GM19468 (cell line): Measurements from ENCODE around the gene OGFOD2.
"Not testable (repeated sequence)": the region's sequence is repeated elsewhere in the genome, so short reads cannot be mapped to it uniquely, and the experiment has no call there.

Source experiments
- ATAC-seq: cut with Tn5 transposase; IDR thresholded peaks from one replicate; pipeline ENCODE4 v1.9.1; 2021; ENCODE audit warnings: mild to moderate bottlenecking, moderate library complexity, moderate number of reproducible peaks; ENCODE audit not compliant: unreplicated experiment; ENCODE audit errors: extremely low read depth

Gene OGFOD2

DNA sequence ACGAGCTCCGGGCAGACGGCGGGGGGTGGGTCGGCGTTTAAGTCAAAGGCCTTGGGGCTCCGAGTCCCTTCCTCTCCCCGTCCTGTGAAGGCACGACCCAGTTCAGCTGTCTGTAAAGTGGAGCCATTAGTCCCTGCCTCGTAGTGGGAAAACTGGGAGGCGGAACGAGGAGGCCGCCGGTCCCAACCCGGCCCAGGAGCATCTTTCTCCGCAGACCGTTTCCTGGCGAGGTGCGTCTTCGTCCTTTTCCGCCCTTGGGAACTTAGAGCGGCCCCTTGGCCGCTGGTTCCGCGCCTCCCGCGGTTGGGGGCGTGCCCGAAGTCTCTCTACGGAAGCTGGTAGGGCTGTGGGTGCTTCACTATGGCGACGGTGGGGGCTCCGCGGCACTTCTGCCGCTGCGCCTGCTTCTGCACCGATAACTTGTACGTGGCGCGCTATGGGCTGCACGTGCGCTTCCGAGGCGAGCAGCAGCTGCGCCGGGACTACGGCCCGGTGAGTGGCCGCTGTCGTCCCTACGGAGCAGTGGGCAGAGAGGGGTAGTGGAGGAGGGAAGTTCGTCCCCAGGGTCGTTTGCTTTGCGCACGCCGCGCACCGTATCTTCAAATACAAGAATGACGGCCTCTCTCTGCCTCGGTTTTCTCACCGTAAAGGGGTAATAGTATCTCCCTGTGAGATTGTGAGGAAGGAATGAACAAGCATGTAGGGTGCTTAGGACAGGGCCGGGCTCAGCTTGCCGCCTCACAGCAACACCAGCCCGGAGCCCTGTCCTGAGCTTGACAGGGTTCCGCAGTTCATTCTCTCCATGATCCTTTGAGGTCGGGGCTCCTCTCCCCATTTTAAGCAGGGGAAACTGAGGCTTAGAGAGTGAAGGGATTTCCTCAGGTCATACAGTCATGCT, at the start of gene OGFOD2:
OGFOD2 (plus strand) TSS at position 353 of the 898 bp plus-strand sequence; CDS start at position 361, 8 bp downstream.
- ATAC-seq = peak; percentile 75

DNA sequence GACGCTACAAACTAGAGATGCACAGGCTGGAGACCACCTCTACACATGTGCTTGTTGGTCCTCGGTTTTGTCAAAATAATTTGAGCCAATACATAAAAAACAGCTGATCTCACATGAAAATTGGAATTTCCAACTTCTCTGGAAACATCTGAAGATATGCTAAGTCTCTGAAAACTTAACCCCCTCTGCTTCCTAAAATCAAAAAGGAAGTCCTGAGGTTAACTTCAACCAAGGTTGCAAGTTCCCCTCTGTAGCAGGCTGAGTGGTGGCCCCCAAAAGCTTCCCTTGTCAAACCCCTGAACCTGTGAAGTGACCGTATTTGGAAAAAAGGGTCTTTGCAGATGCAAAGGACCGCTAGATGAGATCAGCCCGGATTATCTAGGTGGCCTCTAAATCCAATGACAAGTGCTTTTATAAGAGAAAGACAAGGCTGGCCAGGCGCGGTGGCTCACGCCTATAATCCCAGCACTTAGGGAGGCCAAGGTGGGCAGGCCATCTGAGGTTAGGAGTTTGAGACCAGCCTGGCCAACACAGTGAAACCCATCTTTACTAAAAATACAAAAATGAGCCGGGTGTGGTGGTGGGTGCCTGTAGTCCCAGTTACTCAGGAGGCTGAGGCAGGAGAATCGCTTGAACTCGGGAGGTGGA, 47.2 kb upstream of the OGFOD2 start:
- ATAC-seq = no peak

DNA sequence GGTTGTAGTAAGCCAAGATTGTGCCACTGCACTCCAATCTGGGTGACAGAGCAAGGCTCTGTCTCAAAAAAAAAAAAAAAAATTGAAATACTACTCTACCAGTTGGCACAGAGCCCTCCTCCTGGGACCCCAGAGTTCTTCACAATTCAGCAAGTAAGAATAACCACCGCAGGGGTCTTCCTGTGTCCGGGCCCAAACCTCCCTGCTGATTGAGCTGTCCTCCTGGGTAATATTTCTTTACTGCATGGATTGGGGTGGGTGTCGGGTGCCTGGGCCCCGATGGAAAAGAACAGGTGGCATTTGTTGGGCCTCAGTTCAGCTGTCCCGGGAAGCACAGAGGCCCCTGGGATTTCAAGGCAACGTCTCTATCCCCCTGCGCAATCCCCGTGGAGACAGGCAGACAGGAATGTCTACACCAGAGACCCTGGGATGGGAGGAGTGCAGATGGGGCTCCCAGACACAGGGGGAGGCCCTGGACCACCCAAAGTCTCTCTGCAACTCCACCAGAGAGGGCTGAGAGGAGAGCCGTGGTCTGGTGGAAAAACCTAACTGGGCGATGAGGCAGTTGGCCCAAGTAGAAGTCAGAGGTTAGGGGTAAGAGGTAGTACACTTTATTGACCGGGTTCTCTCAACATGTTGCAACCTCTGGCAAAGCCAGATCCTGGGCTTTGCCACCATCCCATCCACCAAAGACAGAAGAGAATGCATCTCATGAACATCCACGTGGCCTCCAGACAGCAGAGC, 46.5 kb upstream of the OGFOD2 start:
- ATAC-seq = no peak

DNA sequence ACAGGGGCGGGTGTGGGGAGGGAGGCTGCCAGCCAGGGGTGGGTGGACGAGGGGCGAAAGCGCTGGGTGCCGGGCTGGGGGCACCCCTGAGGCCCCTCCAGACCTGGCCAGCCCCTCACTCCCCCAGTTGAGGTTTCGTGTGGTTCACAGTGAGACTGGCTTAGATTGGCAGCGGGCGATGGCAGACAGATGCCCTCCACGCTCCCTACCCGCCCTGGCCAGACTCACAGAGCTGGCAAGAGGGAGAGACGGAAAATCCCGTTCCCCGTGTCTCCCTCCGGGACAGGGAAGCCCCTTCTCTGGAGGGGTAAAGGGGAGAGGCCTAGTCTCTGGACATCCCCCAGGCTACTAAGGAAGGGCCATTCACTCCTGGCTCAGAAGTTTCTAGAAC, 45.9 kb upstream of the OGFOD2 start:
- ATAC-seq = no peak

DNA sequence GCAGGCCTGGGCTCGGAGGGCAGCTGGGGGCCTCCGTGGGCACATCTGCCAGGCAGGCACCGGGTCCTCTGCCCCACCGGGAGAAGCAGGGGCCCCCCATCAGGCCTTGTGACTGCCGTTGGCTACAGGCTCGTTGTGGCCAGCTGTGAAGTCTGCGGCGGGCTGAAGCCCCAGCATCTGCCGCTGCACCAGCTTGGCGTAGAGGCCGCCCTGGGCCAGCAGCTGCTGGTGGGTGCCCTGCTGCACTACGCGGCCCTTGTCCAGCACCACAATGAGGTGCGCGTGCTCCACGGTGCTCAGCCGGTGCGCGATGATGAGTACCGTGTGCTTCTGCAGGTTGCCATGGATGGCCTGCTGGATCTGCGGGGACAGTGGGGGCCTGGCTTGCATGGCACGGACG, 45.2 kb upstream of the OGFOD2 start:
- ATAC-seq = no peak

DNA sequence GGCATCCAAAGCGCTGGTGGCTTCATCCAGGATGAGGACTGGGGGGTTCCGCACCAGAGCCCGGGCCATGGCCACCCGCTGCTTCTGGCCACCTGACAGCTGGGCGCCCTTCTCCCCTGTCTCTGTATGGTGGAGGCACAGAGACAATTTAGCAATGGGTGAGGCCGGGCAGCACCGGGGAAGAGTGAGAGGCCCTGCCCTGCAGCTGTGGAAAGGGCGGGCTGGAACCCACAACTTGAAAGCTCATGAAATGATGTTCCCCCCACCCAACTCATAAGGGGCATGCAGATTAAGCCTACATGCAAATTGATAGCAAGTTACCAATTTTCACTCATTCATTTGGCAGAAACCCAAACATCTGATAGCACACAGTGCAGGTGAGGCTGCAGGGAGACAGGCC, 42.8 kb upstream of the OGFOD2 start:
- no peak for ATAC-seq

DNA sequence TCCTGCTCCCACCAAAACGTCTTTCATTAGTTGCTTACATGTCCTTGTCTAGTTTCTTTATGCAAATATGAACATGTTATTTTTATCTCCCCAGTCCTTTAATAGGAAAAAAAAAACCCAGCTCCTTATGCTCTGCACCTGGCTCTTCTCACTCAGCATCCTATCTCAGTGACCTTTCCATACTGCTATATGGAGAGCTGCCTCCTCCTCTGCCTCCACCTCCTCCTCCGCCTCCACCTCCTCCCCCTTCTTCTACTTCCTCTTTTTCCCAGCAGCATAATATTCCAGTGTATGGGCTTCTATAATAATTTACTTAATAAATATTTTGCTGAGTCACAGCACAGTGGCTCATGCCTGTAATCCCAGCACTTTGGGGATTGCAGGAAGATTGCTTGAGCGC, 40.3 kb upstream of the OGFOD2 start:
- ATAC-seq = no peak

DNA sequence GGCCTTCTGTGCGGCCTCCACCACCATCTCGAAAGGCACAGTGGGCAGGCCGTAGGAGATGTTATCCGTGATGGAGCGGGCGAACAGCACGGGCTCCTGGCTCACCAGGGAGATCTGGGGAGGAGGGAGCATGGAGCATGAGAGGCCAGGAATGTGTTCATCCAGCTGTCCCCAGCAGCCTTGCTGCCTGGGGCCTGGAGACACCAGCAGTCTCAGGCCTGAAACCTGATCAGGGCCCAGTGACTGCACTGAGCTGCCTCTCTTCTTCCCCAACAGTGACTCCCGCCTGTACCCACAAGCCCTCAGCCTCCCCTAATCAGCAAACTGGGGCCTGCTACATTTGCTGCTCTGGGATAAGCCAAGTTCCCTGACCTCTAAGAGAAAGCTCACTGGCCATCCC, 39.7 kb upstream of the OGFOD2 start:
- no peak for ATAC-seq

DNA sequence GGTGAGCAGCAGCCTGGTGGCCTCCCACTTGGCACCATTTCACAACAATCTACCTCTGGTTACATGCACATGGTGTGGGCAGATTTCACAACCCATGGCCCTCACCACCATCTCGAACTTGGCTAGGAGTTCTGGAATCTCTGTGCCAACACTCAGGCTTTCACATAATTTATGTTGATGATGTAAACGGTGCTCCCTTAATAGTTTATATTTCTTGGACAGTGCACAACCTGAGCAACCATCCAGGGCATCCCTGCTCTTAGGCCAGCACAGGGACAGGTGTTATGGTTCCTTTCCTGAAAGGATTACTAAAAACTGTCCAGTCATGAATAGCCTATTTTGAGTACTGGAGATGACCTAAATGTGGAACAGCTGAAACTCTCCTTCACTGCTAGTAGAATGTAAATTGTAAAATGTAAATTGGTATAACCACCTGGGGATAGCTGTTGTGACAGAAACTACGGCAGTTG, 37.4 kb upstream of the OGFOD2 start:
- ATAC-seq = no peak

DNA sequence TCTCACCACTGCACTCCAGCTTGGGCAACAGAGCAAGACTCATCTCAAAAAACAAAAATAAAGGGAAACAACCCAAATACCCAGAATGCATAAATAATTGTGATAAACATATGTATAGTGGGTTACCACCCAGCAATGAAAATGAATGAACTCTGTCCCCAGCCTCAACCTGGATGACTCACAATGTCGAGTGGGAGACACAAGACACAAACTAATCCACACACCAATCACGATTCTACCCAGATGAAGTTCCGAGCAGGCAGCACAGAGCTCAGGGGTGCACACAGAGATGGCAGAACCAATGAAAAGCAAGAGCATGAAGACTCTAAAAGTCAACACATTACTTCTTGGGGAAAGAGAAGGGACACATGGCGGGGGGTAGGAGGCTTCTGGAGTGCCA, 35.9 kb upstream of the OGFOD2 start:
- no peak for ATAC-seq

DNA sequence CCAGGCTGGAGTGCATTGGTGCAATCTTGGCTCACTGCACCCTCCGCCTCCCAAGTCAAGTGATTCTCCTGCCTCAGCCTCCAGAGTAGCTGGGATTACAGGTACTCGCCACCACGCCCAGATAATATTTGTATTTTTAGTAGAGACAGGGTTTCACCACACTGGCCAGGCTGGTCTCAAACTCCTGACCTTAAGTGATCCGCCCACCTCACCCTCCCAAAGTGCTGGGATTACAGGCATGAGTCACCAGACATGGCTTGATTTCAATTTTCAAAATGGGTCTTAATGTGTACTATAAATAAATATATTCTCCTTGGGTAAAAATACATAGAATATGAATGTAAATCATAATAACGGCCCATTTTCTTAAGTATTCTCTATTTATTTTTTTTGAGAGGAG, 33.7 kb upstream of the OGFOD2 start:
- ATAC-seq = not testable (repeated sequence)

DNA sequence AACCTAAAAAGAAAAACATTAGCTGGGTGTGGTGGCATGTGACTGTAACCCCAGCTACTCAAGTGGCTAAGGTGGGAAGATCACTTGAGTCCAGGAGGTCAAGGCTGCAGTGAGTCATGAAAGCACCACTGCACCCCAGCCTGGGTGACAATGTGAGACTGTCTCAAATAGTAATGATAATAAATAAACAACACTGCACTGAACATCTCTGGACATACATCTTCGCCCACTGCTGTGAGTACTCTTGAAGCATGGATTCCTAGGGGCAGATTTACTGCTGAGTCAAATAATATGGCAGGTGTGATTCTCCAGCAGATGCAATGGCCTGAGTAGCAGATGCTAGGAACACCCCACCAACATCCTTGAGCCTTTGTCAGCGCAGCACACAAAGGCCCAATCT, 32.4 kb upstream of the OGFOD2 start:
- ATAC-seq = no peak

DNA sequence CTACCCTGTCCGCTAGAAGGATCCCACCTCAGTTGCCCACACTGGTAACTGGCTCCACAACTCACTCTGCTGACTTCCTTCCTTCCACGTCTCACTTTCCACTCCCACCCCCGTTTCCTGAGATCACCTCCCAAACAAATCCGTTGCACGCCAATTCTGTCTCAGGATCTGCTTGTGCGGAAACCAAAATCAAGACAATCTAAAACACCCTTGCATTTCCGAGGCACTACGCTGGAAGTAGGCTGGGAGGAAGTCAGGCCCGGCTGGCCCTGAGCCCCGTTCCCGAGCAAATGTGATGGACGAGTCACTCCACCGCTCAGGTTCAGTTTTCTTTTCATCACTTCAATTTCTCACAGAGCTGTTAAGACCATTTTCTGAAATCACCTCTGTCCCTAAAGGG, 31.8 kb upstream of the OGFOD2 start:
- no peak for ATAC-seq

DNA sequence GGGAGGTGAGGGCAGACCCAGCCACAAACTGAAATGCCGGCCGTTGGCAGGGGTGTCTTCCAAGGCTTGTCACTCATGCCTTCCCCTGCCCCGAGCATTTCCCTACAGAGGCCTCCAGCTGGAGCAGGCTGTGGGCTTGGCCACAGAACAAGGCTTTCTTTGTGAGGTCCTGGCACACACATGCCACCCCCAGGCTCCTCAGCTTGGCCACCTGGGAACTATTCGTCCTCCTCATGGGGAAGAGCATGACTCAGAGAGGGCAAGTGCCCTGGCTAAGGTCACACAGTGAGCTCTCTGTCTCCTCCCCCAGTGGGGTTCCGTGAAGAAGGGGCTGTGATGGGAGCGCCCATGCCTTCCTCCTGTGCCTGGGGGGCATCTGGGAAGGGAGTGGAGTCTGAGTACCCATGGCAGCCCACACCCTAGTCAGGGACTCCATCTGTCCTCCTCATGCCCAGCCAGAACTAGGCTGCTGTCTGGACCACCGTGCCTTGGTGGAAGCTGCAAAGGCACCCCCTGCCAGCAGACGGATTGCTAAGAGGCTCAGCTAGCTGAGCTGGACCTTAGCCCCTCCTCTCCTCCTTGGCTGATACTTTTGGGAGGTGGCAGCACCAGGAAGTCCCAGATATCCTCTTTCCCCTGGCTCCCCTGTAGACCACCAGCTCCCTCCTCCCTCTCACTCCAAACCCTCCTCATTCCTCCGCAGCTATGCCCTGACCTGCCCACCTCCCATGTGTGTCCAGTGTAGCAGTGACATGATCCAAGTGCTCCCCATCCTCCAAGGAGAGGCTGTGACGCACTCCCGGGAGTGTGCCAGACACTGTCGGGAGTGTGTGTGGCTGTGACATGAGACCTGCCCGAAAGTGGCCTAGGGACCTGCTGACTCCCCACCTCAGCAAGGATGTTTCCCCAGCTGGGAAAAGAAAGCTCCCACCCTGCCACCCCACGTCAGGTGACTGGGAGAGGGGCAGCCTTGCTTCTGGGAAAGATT, 30.1 kb upstream of the OGFOD2 start:
- ATAC-seq = no peak

DNA sequence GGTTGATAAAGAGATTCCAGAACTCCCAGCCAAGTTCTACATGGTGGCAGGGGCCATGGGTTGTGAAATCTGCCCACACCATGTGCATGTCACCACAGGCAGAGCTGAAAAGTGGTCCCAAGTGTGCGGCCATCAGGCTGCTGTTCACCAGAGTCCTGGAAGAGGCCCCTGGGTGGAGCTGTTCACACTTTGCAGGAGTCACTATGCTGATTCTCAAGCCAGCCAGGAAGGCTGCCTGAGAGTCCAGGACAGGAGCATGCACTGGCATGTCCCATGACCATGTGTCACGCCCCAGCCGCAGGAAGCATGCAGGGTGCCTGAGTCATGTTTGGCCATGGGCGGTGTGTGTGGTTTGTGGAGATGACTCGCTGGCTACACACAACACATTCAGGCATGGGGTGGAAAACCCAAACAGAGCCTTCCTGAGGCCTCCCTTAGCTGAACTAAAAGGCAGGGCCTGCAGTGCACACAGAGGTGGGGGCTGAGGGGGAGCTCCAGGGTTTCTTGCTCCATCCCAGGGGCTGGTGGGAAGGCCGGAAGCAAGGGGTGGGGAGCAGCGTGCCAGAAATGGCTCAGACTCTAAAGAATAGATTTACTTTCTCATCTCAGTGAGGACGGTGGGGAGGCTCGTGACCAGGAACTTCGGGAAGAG, 28.2 kb upstream of the OGFOD2 start:
- ATAC-seq = no peak

DNA sequence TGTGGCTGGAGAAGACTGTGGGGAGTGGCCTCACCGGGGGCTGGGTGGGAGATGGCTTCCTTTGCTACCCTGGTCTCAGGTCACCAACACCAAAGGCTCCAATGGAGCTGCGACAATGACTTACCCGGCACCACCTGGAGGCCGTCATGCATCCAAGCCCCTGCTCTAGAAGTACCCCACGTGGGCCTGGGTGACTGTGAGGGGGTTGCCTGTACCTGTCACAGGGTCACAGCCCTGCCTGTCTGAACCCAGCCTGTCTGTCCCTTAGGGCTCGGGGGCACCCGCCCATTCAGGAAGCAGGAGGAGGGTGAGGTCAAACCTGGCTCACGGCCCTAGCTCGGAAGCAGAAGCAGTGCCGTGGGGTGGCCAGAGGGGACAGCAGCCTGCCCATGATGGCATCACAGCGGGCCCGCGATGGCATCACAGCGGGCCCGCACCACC, 27.7 kb upstream of the OGFOD2 start:
- no peak for ATAC-seq

DNA sequence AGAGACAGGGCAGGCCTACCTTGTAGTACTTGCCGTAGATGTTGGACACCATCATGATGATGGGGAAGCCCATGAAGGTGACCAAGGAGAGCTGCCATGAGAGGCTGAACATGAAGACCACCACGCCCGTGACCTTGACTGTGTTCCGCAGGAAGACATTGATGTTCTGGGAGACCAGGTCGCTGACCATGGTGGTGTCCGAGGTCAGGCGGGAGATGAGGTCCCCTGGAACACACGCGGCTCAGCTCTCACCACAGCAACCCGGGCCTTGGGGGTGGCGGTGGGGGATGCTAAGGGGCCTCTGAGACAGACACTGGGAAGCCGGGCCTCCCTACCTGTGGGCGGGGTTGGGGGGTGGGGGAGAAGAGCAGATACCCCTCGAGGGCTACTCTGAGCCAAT, 26.4 kb upstream of the OGFOD2 start:
- no peak for ATAC-seq

DNA sequence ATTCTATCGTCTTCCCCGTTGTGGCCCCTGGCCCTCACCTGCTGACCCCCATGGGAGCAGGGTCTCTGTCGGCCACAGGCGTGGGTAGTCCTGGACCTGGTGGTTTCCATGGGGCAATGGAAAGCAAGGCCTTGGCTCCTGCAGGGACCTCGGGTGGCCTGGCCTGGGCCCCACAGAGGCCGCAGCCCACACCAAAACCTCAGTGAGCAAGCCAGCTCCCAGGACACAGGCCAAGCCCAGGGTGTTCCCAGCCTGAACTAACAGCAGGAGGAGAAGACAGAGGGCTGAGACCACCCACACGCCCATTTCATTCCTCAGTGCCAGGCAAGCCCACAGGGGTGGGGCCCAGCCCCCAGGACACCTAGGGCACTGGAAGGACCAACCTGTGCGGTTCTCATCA, 25.6 kb upstream of the OGFOD2 start:
- no peak for ATAC-seq
